ENCODE data around the gene ITGB7. TPM values are rescaled to one million over a fixed set of nuclear protein-coding genes. Genes with fewer than 3 reads are reported as not detected.

The ITGB7 gene
- total RNA-seq, 1 experiment from 2014 or later: 1.9 TPM

DNA sequence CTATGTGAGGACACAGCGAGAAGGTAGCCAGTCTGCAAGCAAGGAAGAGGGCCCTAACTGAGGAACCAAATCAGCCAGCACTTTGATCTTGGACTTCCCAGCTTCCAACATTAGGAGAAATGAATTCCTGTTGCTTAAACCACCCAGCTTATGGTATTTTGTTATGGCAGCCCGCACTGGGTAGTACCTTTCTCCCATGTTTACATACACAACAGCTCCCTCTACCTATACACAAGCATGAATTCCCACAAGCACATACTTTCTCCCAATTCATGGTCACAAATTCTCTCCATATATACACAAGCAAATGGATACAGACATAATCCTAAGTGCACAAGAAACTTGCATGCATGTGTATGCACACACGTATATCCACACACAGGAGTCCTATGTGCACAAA lies 7.4 kb downstream of the ITGB7 start:
- no TSS peak for BruUV-seq (replicated peaks)
- H2AFZ ChIP-seq (ENCODE audit: low read length): no peak overlapping the region
- H3F3A ChIP-seq (ENCODE audit: low read length, unreplicated experiment): no peaks in the 10 kb centered on the region
- ChIA-PET POLR2A (ENCODE audit: unreplicated experiment) (interaction anchor here (0.5 kb wide), 1 partner anchor 83 kb away, joined by 5 read pairs; no protein-coding TSS in a partner anchor), CTCF (no interaction called here)
- H3K4me2 ChIP-seq (ENCODE audit: low read length): no peak overlapping the region
- H3K27me3 ChIP-seq (ENCODE audit: low read length): no peaks in the 10 kb centered on the region
- no peaks in the 10 kb centered on the region for H4K20me1 ChIP-seq (ENCODE audit: low read length)
- no peaks in the 10 kb centered on the region for H3K9me3 ChIP-seq (ENCODE audit: low read length)
- DNase-seq: no peak
- peaks cover 10% of the 10 kb centered on the region for H3K4me1 ChIP-seq (ENCODE audit: insufficient read depth, low read length)
- H3K9me2 ChIP-seq (replicated peaks; ENCODE audit: low read length): no peaks in the 10 kb centered on the region
- intact Hi-C loops (cut with micrococcal nuclease): no loop called here
- no peaks in the 10 kb centered on the region for H3K36me3 ChIP-seq (ENCODE audit: low read depth, low read length)
- H3K79me2 ChIP-seq (ENCODE audit: low read length): no peaks in the 10 kb centered on the region
- TF ChIP-seq, protein P1, sequence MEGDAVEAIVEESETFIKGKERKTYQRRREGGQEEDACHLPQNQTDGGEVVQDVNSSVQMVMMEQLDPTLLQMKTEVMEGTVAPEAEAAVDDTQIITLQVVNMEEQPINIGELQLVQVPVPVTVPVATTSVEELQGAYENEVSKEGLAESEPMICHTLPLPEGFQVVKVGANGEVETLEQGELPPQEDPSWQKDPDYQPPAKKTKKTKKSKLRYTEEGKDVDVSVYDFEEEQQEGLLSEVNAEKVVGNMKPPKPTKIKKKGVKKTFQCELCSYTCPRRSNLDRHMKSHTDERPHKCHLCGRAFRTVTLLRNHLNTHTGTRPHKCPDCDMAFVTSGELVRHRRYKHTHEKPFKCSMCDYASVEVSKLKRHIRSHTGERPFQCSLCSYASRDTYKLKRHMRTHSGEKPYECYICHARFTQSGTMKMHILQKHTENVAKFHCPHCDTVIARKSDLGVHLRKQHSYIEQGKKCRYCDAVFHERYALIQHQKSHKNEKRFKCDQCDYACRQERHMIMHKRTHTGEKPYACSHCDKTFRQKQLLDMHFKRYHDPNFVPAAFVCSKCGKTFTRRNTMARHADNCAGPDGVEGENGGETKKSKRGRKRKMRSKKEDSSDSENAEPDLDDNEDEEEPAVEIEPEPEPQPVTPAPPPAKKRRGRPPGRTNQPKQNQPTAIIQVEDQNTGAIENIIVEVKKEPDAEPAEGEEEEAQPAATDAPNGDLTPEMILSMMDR (conservative IDR thresholded peaks at IDR 0.05; ENCODE audit: low read depth, low read length): 0 out of 2 replicates have a peak, but pooled peaks have one; percentile 14
- TF ChIP-seq EZH2 (IDR thresholded peaks at IDR 0.05; ENCODE audit: low read length, unreplicated experiment) (no peak), EZH2phosphoT487 (IDR thresholded peaks at IDR 0.05; ENCODE audit: borderline replicate concordance, low read length) (no peak)
- H3K27ac ChIP-seq (ENCODE audit: low read length): no peak overlapping the region
- no peak overlapping the region for H3K9ac ChIP-seq (ENCODE audit: low read length)
- no peak overlapping the region for H3K4me3 ChIP-seq (ENCODE audit: low read length)
- ATAC-seq: no peak

DNA sequence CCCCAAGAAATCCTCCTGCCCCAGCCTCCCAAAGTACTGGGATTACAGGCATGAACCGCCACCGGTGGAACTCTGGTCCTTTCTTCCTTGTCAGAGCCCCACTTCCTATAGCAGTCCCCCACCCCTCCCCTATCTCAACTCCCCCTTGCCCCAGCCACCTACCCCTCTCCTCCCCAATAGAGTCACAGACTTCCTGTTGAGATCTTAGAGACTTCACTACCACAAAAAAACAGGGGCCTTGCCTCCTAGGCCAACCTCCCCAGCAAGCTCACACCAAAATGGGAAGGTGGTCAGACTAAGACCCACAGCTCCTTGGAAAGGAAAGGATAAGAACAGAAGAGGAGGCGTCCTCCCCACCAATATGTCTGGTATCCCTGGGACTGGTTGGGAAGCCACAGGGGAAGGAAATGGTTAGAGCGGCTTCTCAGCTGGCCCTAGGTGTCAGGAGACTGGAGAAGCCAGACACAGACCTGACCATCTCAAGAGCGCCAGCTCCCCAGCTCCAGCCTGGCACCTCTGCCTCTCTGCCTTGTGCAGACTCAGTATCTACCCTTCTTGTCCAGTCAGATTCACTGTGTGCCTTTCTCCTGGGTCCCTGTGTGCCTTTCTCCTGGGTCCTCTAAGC lies 8.5 kb downstream of the ITGB7 start:
- H3K4me1 ChIP-seq (ENCODE audit: insufficient read depth, low read length): peaks cover 10% of the 10 kb centered on the region
- no peak overlapping the region for H3K4me2 ChIP-seq (ENCODE audit: low read length)
- no peaks in the 10 kb centered on the region for H3K9me2 ChIP-seq (replicated peaks; ENCODE audit: low read length)
- TF ChIP-seq, protein P1 (conservative IDR thresholded peaks at IDR 0.05; ENCODE audit: low read depth, low read length): no peak
- no peak for TF ChIP-seq EZH2 (IDR thresholded peaks at IDR 0.05; ENCODE audit: low read length, unreplicated experiment)
- TF ChIP-seq EZH2phosphoT487 (IDR thresholded peaks at IDR 0.05; ENCODE audit: borderline replicate concordance, low read length): no peak
- no TSS peak for BruUV-seq (replicated peaks)
- ChIA-PET POLR2A (ENCODE audit: unreplicated experiment) (no interaction called here), CTCF (no interaction called here)
- no peak overlapping the region for H3K9ac ChIP-seq (ENCODE audit: low read length)
- H3K27ac ChIP-seq (ENCODE audit: low read length): no peak overlapping the region
- H3K27me3 ChIP-seq (ENCODE audit: low read length): no peaks in the 10 kb centered on the region
- H3K9me3 ChIP-seq (ENCODE audit: low read length): no peaks in the 10 kb centered on the region
- ATAC-seq (no peak), DNase-seq (no peak)
- H3K79me2 ChIP-seq (ENCODE audit: low read length): no peaks in the 10 kb centered on the region
- no peaks in the 10 kb centered on the region for H3F3A ChIP-seq (ENCODE audit: low read length, unreplicated experiment)
- no peaks in the 10 kb centered on the region for H4K20me1 ChIP-seq (ENCODE audit: low read length)
- intact Hi-C loops (cut with micrococcal nuclease): no loop called here
- H2AFZ ChIP-seq (ENCODE audit: low read length): no peak overlapping the region
- H3K4me3 ChIP-seq (ENCODE audit: low read length): no peak overlapping the region
- no peaks in the 10 kb centered on the region for H3K36me3 ChIP-seq (ENCODE audit: low read depth, low read length)

DNA sequence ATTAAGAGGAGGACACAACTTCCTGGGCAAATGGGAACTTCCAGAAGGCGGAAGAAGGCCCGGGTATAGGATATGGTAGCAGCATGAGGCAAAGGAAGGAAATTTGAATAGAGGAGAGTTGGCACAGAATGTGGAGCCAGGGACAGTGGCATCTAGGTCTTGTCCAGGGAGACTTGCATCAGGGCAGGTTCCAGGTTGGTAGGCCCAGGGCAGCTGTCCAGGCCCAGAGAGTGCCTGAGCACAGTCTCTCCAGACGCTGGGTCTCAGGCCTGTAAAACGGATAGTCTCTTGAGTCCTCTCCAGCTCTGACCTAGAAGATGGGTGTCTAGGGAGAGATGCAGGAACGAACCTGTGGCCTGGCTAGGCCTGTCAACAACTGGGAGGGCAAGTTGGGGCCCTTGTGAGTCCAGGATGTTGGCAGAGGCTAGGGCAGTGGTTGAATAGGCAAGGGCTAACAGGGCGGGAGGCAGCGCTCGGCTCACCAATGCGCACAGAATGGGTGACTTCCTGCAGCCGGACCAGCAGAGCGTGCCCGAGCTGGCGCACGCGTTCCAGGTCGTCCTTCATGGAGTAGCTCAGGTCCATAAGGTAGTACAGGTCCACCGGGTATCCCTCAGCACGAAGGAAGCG lies 9.9 kb downstream of the ITGB7 start:
- Histone ChIP-seq H3K4me1 (ENCODE audit: insufficient read depth, low read length) (peaks cover 10% of the 10 kb centered on the region), H3K36me3 (ENCODE audit: low read depth, low read length) (no peaks in the 10 kb centered on the region), H3K9me2 (replicated peaks; ENCODE audit: low read length) (no peaks in the 10 kb centered on the region), H3K4me3 (ENCODE audit: low read length) (no peak overlapping the region), H3K9me3 (ENCODE audit: low read length) (no peaks in the 10 kb centered on the region), H3K27ac (ENCODE audit: low read length) (no peak overlapping the region), H3K79me2 (ENCODE audit: low read length) (no peaks in the 10 kb centered on the region), H3F3A (ENCODE audit: low read length, unreplicated experiment) (no peaks in the 10 kb centered on the region), H4K20me1 (ENCODE audit: low read length) (no peaks in the 10 kb centered on the region), H2AFZ (ENCODE audit: low read length) (no peak overlapping the region), H3K9ac (ENCODE audit: low read length) (no peak overlapping the region), H3K27me3 (ENCODE audit: low read length) (no peaks in the 10 kb centered on the region), H3K4me2 (ENCODE audit: low read length) (no peak overlapping the region)
- no peak for DNase-seq
- no peak for TF ChIP-seq EZH2 (IDR thresholded peaks at IDR 0.05; ENCODE audit: low read length, unreplicated experiment)
- TF ChIP-seq, protein P1 (conservative IDR thresholded peaks at IDR 0.05; ENCODE audit: low read depth, low read length): no peak
- no peak for TF ChIP-seq EZH2phosphoT487 (IDR thresholded peaks at IDR 0.05; ENCODE audit: borderline replicate concordance, low read length)
- CTCF ChIA-PET: no interaction called here
- ATAC-seq: no peak
- intact Hi-C loops (cut with micrococcal nuclease): no loop called here
- POLR2A ChIA-PET (ENCODE audit: unreplicated experiment): no interaction called here
- no TSS peak for BruUV-seq (replicated peaks)
